Fibroblast of lung (primary cell): ENCODE data around the gene PCYT1A.

Experiments
- EZH2 ChIP-seq: IDR thresholded peaks from 2 replicates; pipeline ENCODE4 v1.5.1; 2012; ENCODE audit warnings: low read length, control low read depth, mild to moderate bottlenecking; ENCODE audit errors: missing control alignments
- TF ChIP-seq, protein P1 (sequence below), 2 donors: IDR thresholded peaks in 1 of 2; conservative IDR thresholded peaks in 1 of 2; 1 replicate in 1 of 2; 2 replicates in 1 of 2; pipeline ENCODE4 v1.5.1; 2011 to 2012; ENCODE audit warnings: low read length in 2 of 2, control low read depth in 1 of 2, inconsistent platforms in 1 of 2, low read depth in 1 of 2, mild to moderate bottlenecking in 1 of 2

DNA sequence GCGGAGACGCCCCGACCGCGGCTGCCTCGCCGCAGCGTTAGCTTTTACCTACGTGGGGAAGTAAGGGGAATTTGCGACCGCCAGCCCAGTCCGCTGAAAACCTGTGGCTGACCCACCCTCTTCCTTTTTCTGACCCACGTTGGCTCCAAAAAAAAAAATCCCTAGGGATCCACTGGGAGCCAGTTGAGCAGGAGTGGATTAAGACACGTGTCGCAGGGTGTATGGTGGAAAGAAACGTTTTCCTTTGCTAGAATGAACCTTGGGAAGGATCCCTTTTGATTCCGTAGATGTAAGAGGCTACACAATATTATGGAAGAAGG lies 575 bp upstream of the PCYT1A start:
- TF ChIP-seq, protein P1, sequence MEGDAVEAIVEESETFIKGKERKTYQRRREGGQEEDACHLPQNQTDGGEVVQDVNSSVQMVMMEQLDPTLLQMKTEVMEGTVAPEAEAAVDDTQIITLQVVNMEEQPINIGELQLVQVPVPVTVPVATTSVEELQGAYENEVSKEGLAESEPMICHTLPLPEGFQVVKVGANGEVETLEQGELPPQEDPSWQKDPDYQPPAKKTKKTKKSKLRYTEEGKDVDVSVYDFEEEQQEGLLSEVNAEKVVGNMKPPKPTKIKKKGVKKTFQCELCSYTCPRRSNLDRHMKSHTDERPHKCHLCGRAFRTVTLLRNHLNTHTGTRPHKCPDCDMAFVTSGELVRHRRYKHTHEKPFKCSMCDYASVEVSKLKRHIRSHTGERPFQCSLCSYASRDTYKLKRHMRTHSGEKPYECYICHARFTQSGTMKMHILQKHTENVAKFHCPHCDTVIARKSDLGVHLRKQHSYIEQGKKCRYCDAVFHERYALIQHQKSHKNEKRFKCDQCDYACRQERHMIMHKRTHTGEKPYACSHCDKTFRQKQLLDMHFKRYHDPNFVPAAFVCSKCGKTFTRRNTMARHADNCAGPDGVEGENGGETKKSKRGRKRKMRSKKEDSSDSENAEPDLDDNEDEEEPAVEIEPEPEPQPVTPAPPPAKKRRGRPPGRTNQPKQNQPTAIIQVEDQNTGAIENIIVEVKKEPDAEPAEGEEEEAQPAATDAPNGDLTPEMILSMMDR (conservative IDR thresholded peaks at IDR 0.05 in 1 of 2, IDR thresholded peaks at IDR 0.05 in 1 of 2; ENCODE audit: low read depth in 1 of 2, low read length in 2 of 2): no peak
- no peak for TF ChIP-seq EZH2
